BJ (cell line): ENCODE measurements around the gene CACNA1C. TPM values are rescaled to one million over a fixed set of nuclear protein-coding genes. Genes with fewer than 3 reads are reported as not detected.
A peak's percentile ranks its signal among the peaks of the same experiment; 100 is the strongest.
"Not testable (repeated sequence)": the region's sequence is repeated elsewhere in the genome, so short reads cannot be mapped to it uniquely, and the experiment has no call there.

Experiments
- CTCF ChIA-PET: fragments of 350-600 bp; formaldehyde crosslinking; extraction: SDS; loops from one replicate; lab custom pipeline; 2021; ENCODE audit warnings: antibody characterized with exemption, inconsistent platforms; lab: Yijun Ruan, JAX
- POLR2A ChIA-PET: fragments of 300-600 bp; sonication (Branson Sonifier 250); formaldehyde crosslinking; extraction: SDS; loops from one replicate; lab custom pipeline; 2021; ENCODE audit warnings: antibody characterized with exemption; lab: Charles Lee
- DNase-seq: peaks from one replicate; pipeline ENCODE4 v3.0.0-alpha.2; 2011; ENCODE audit warnings: low read depth
- H3K27me3 ChIP-seq: 2 replicates; pipeline ENCODE4 v1.6.0; 2011; ENCODE audit warnings: low read length; ENCODE audit not compliant: control insufficient read depth, insufficient read depth
- H3K36me3 ChIP-seq: 2 replicates; pipeline ENCODE4 v1.5.1; 2011; ENCODE audit warnings: low read length; ENCODE audit not compliant: control insufficient read depth, insufficient read depth
- H3K4me3 ChIP-seq: 2 replicates; pipeline ENCODE4 v1.5.1; 2011; ENCODE audit warnings: low read depth, mild to moderate bottlenecking, control low read depth, low read length
- polyA plus RNA-seq: library from polyadenylated mRNA; depleted of rRNA; stranded (reverse); fragments of >200 nt; gene quantifications from 2 replicates; pipeline ENCODE4 v1.2.3, GENCODE V29; 2011
- TF ChIP-seq, protein P1 (sequence below): IDR thresholded peaks from 2 replicates; pipeline ENCODE4 v1.5.1; 2011; ENCODE audit warnings: low read depth, mild to moderate bottlenecking, control low read depth, inconsistent platforms, low read length, moderate library complexity; ENCODE audit not compliant: insufficient read depth

Gene CACNA1C
- polyA plus RNA-seq, 1 experiment: 14.7 TPM

GRCh38 chr12:2735432-2735831 lies 682.6 kb downstream of the CACNA1C start:
- TF ChIP-seq, protein P1, sequence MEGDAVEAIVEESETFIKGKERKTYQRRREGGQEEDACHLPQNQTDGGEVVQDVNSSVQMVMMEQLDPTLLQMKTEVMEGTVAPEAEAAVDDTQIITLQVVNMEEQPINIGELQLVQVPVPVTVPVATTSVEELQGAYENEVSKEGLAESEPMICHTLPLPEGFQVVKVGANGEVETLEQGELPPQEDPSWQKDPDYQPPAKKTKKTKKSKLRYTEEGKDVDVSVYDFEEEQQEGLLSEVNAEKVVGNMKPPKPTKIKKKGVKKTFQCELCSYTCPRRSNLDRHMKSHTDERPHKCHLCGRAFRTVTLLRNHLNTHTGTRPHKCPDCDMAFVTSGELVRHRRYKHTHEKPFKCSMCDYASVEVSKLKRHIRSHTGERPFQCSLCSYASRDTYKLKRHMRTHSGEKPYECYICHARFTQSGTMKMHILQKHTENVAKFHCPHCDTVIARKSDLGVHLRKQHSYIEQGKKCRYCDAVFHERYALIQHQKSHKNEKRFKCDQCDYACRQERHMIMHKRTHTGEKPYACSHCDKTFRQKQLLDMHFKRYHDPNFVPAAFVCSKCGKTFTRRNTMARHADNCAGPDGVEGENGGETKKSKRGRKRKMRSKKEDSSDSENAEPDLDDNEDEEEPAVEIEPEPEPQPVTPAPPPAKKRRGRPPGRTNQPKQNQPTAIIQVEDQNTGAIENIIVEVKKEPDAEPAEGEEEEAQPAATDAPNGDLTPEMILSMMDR: no peak
- Histone ChIP-seq H3K27me3 (peaks cover 19% of the 10 kb centered on the region), H3K4me3 (no peak overlapping the region), H3K36me3 (no peaks in the 10 kb centered on the region)
- DNase-seq: no peak
- ChIA-PET POLR2A (no interaction called here), CTCF (interaction anchor here (1.1 to 6.1 kb wide), 3 partner anchors 49 to 104 kb away, joined by 3 to 31 read pairs (median 3); no protein-coding TSS in a partner anchor)

DNA sequence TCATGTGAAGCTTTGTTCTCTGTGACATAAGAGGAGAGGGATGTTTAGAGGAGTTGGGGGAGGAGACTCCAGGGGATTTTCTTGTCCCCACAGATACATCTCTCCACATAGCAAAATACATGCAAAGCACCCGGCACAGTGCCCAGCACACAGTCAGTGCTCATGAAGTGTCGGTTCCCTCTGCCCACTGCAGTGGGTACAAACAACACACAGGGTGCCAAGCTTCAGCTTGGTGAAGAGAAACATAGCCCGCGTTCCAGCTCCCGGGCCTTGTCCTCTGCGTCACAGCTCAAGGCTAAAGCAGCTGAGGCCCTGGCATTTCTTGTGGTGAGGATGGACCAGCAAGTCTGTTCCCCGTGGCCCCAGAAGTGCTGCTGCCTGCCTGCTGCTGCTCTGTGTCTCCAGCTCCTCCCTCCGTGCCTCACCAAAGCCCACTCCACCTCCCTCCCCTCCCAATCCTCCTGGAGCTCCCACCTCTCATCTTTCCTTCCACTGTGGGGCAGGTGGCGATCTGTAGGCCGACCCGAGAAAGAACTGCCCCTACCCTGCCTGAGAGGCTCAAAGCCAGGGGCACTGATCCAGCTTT lies 685.0 kb downstream of the CACNA1C start:
- no peak for DNase-seq
- TF ChIP-seq, protein P1: no peak
- CTCF ChIA-PET: interaction anchor here (1.1 to 6.1 kb wide), 4 partner anchors 9 to 304 kb away, joined by 3 to 31 read pairs (median 4); no protein-coding TSS in a partner anchor
- POLR2A ChIA-PET: no interaction called here
- Histone ChIP-seq H3K27me3 (peaks cover 12% of the 10 kb centered on the region), H3K36me3 (no peaks in the 10 kb centered on the region), H3K4me3 (no peak overlapping the region)

GRCh38 chr12:2739069-2739468 lies 686.3 kb downstream of the CACNA1C start:
- ChIA-PET CTCF (interaction anchor here (1.2 to 6.1 kb wide), 4 partner anchors 8 to 116 kb away, joined by 3 to 31 read pairs (median 8); no protein-coding TSS in a partner anchor), POLR2A (no interaction called here)
- Histone ChIP-seq H3K4me3 (no peak overlapping the region), H3K27me3 (peaks cover 17% of the 10 kb centered on the region), H3K36me3 (no peaks in the 10 kb centered on the region)
- TF ChIP-seq, protein P1: no peak
- DNase-seq: no peak

DNA sequence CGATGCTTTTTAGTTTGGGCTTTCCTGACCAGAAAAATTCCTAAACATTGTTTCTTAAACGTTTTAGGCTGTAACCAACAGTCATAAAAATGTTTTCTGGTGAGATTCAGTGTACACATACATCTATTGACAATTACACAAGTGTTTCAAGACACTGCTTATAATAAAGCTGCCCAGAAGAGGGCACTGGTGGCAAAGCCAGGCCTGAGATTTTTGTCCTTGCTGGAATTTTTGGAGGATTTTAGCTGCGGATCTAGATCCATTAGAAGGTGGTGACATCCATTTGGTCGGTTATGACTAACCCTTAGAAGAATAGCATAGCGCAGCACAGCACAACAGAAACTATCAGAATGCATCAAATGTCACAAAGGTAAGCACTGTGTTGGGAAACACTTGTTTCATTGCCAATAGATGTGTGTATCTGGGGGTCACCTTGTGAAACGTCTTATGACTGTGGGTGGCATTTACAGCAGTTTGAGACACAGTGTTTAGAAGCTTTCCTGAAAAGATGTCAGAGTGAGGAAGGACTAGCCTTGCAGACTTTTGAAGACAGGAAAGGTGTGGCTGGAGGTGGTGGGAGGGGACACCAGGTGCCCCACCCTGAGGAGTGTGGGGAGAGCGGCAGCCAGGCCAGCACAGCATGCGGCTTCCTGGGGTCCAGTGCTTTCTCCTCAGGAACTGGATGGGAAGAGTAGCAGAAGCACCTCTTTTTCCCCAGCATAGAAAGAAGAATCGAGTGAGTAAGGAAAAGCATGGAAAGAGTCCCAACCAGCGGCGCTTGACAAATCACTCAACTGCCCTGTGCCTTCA lies 687.2 kb downstream of the CACNA1C start:
- ChIA-PET POLR2A (no interaction called here), CTCF (interaction anchor here (0.6 to 6.1 kb wide), 18 partner anchors 9 to 302 kb away, joined by 3 to 31 read pairs (median 4); partner anchors contain the start of gene ITFG2)
- TF ChIP-seq, protein P1: peak; percentile 70
- Histone ChIP-seq H3K36me3 (no peaks in the 10 kb centered on the region), H3K27me3 (peaks cover 17% of the 10 kb centered on the region), H3K4me3 (no peak overlapping the region)
- no peak for DNase-seq

DNA sequence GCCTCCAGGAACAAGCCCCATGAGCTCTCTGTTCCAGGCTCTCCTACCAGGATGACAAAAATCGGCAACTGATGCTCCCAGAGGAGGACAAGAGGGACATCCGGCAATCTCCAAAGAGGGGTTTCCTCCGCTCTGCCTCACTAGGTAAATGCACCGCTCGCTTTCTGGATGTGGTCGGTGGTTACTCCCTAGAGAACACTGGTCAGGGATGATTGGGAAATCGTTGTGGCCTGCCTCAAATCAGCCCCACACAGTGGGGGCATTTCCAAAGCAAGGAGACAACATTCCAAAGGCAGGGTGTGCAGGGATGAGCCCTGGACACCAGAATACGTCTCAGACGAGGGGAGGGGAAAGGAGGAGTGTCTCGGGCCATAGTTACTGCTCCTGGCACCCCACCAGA lies 689.2 kb downstream of the CACNA1C start:
- CTCF ChIA-PET: interaction anchor here (0.8 kb wide), 1 partner anchor 41 kb away, joined by 3 read pairs; no protein-coding TSS in a partner anchor
- POLR2A ChIA-PET, DNase-seq: not testable (repeated sequence)

More for the DNA sequence above, 689.2 kb downstream of the CACNA1C start:
- H3K36me3 ChIP-seq, H3K4me3 ChIP-seq, H3K27me3 ChIP-seq: not testable (repeated sequence)
